Kidney (tissue), 14 donors: ENCODE measurements around the gene GLOD4. TPM values are rescaled to one million over a fixed set of nuclear protein-coding genes. Genes with fewer than 3 reads are reported as not detected.

Experiments
- DNase-seq, 5 donors: peaks; one replicate each; pipeline ENCODE4 v3.0.0-alpha.2; 2013 to 2020
- FAIRE-seq: peaks from 2 replicates; lab custom pipeline; 2012; peaks lifted over from hg19 to GRCh38; lab: Jason Lieb, UNC
- H3K27ac ChIP-seq, 2 donors: one replicate each; pipeline ENCODE4 v1.7.0; 2013; ENCODE audit warnings: low read depth in 2 of 2, low read length in 2 of 2, inconsistent platforms in 1 of 2
- H3K27me3 ChIP-seq: one replicate; pipeline ENCODE4 v1.7.1; 2013; ENCODE audit warnings: low read length, inconsistent platforms; ENCODE audit not compliant: control insufficient read depth, insufficient read depth
- H3K36me3 ChIP-seq, 3 donors: one replicate each; pipeline versions ENCODE4 v1.7.0 to v1.7.1; 2013; ENCODE audit warnings: low read length in 3 of 3, control low read depth in 1 of 3, inconsistent platforms in 1 of 3; ENCODE audit not compliant: insufficient read depth in 3 of 3, control insufficient read depth in 2 of 3
- H3K4me1 ChIP-seq, 3 donors: one replicate each; pipeline versions ENCODE4 v1.7.0 to v1.7.1; 2013; ENCODE audit warnings: low read length in 3 of 3, inconsistent platforms in 1 of 3, low read depth in 1 of 3; ENCODE audit not compliant: control insufficient read depth in 2 of 3, insufficient read depth in 2 of 3
- H3K4me3 ChIP-seq, 3 donors: one replicate each; pipeline versions ENCODE4 v1.7.0 to v1.8.1; 2013; ENCODE audit warnings: low read length in 3 of 3, control low read depth in 1 of 3, inconsistent platforms in 1 of 3
- H3K9ac ChIP-seq, 3 donors: one replicate each; pipeline versions ENCODE4 v1.7.0 to v1.7.1; 2013; ENCODE audit warnings: low read length in 3 of 3, control low read depth in 1 of 3, inconsistent platforms in 1 of 3
- H3K9me3 ChIP-seq, 3 donors: one replicate each; pipeline versions ENCODE4 v1.7.0 to v1.7.1; 2013; ENCODE audit warnings: low read length in 3 of 3, control low read depth in 1 of 3, inconsistent platforms in 1 of 3; ENCODE audit not compliant: control insufficient read depth in 2 of 3, insufficient read depth in 1 of 3
- CTCF ChIP-seq: IDR thresholded peaks from 3 replicates; pipeline ENCODE4 v1.5.1; 2012; ENCODE audit warnings: mild to moderate bottlenecking, moderate library complexity, borderline replicate concordance; ENCODE audit not compliant: insufficient read depth; ENCODE audit errors: extremely low read depth
- intact Hi-C: fragments of 100-400 bp; cut with DNase I; formaldehyde crosslinking; loops from one replicate; pipeline ENCODE4 v1.11.1; 2022
- polyA plus RNA-seq: library from polyadenylated mRNA; stranded (reverse); fragments of 350-450 nt; fragmentation: Illumina TruSeq; extraction: RNeasy Lipid Tissue Mini Kit (QIAGEN cat#74804); gene quantifications from one replicate; pipeline ENCODE4 v1.2.3, GENCODE V29; 2014; ENCODE audit warnings: low read depth, low replicate concordance; ENCODE audit not compliant: insufficient read depth
- total RNA-seq: library from RNA; stranded (reverse); fragmentation: NEBNext Ultra II Directional; extraction: Animal tissue kit (Norgen Biotek cat#: 25700); gene quantifications from one replicate; pipeline ENCODE4 v1.2.1, GENCODE V29; 2021
- donor health status: control.
- donor health status: control.
- donor health status: control.
- donor health status: control.
- donor health status: control.
- donor health status: DM: yes; HTN: yes; CAD: no.
- donor health status: Normal renal cell carcinoma (clear cell type).

Gene GLOD4
- total and polyA plus RNA-seq, 2 donors from 2014 or later: 70.6 to 90.8 TPM

GRCh38 chr17:825216-825615 is 43.1 kb upstream of the GLOD4 start:
- Histone ChIP-seq H3K27ac (no peak overlapping the region), H3K27me3 (no peaks in the 10 kb centered on the region), H3K4me1 (no peaks in the 10 kb centered on the region), H3K9ac (no peak overlapping the region), H3K9me3 (no peaks in the 10 kb centered on the region), H3K4me3 (no peak overlapping the region), H3K36me3 (no peaks in the 10 kb centered on the region)
- FAIRE-seq (no peak), DNase-seq (no peak)
- TF ChIP-seq CTCF: no peak
- intact Hi-C loops: no loop called here

- no peak for FAIRE-seq
- Histone ChIP-seq H3K27ac (no peak overlapping the region), H3K36me3 (peaks cover 0 to 2% (median 0%) of the 10 kb centered on the region in 3 donors), H3K9me3 (no peaks in the 10 kb centered on the region), H3K4me1 (no peaks in the 10 kb centered on the region), H3K27me3 (no peaks in the 10 kb centered on the region), H3K9ac (no peak overlapping the region), H3K4me3 (no peak overlapping the region)
- intact Hi-C loops: no loop called here
- DNase-seq: no peak
- no peak for TF ChIP-seq CTCF
Observed at GRCh38 chr17:824378-824777, 42.3 kb upstream of the GLOD4 start.

- DNase-seq (no peak), FAIRE-seq (no peak)
- no peak overlapping the region for H3K27ac ChIP-seq
- H3K4me1 ChIP-seq: no peaks in the 10 kb centered on the region
- no peak overlapping the region for H3K4me3 ChIP-seq
- H3K36me3 ChIP-seq: peaks cover 0 to 2% (median 0%) of the 10 kb centered on the region in 3 donors
- H3K9me3 ChIP-seq: no peaks in the 10 kb centered on the region
- H3K27me3 ChIP-seq: no peaks in the 10 kb centered on the region
- H3K9ac ChIP-seq: no peak overlapping the region
- intact Hi-C loops: no loop called here
- no peak for TF ChIP-seq CTCF
Observed at GRCh38 chr17:823501-823902, 41.4 kb upstream of the GLOD4 start.

GRCh38 chr17:819251-819650 is 37.2 kb upstream of the GLOD4 start:
- intact Hi-C loops: no loop called here
- Histone ChIP-seq H3K4me1 (no peaks in the 10 kb centered on the region), H3K9ac (no peak overlapping the region), H3K36me3 (peaks cover 0 to 2% (median 0%) of the 10 kb centered on the region in 3 donors), H3K27me3 (no peaks in the 10 kb centered on the region), H3K9me3 (no peaks in the 10 kb centered on the region), H3K27ac (no peak overlapping the region), H3K4me3 (no peak overlapping the region)
- no peak for TF ChIP-seq CTCF
- FAIRE-seq (no peak), DNase-seq (no peak)
